H1 (cell line): Measurements from ENCODE around the gene KLK1. TPM values are rescaled to one million over a fixed set of nuclear protein-coding genes. Genes with fewer than 3 reads are reported as not detected.
A peak's percentile ranks its signal among the peaks of the same experiment; 100 is the strongest.

ENCODE experiments used
- CTCF ChIA-PET: fragments of 300-600 bp; sonication (Branson Sonifier 250); formaldehyde crosslinking; loops from one replicate; lab custom pipeline; 2021; ENCODE audit not compliant: partially characterized antibody; lab: Charles Lee
- POLR2A ChIA-PET: fragments of 300-600 bp; sonication (Branson Sonifier 250); formaldehyde crosslinking; loops from one replicate; lab custom pipeline; 2021; ENCODE audit warnings: inconsistent platforms; ENCODE audit not compliant: partially characterized antibody; lab: Charles Lee
- DNase-seq, 2 experiments: peaks; one replicate each; pipeline versions ENCODE4 v3.0.0 to v3.0.0-alpha.2; 2010 to 2022; ENCODE audit warnings: low spot score in 2 of 2, low read depth in 1 of 2, mixed read lengths in 1 of 2
- FAIRE-seq: peaks from 2 replicates; lab custom pipeline; 2011; peaks lifted over from hg19 to GRCh38; lab: Jason Lieb, UNC
- H2AFZ ChIP-seq: 2 replicates; pipeline ENCODE4 v1.8.1; 2012; ENCODE audit warnings: low read length, inconsistent platforms
- H2AK5ac ChIP-seq: 2 replicates; pipeline ENCODE4 v1.6.1; 2013; ENCODE audit warnings: low read depth, low read length
- H2BK120ac ChIP-seq: replicated peaks from 2 replicates; pipeline ENCODE3; 2013; ENCODE audit warnings: low read depth, low read length, inconsistent platforms
- H2BK12ac ChIP-seq: 2 replicates; pipeline ENCODE4 v1.6.1; 2013; ENCODE audit warnings: low read depth, low read length
- H2BK15ac ChIP-seq: 2 replicates; pipeline ENCODE4 v1.6.1; 2013; ENCODE audit warnings: low read length
- H2BK20ac ChIP-seq: 2 replicates; pipeline ENCODE4 v1.6.1; 2013; ENCODE audit warnings: low read length
- H2BK5ac ChIP-seq: 2 replicates; pipeline ENCODE4 v1.6.1; 2013; ENCODE audit warnings: low read depth, low read length
- H3K14ac ChIP-seq: 2 replicates; pipeline ENCODE4 v1.6.1; 2013; ENCODE audit warnings: inconsistent platforms; ENCODE audit not compliant: insufficient read length
- H3K18ac ChIP-seq: 2 replicates; pipeline ENCODE4 v1.6.1; 2013; ENCODE audit warnings: low read length; ENCODE audit errors: extremely low read depth
- H3K23ac ChIP-seq: 2 replicates; pipeline ENCODE4 v1.6.1; 2013; ENCODE audit warnings: inconsistent platforms; ENCODE audit not compliant: insufficient read length
- H3K23me2 ChIP-seq: 2 replicates; pipeline ENCODE4 v1.6.1; 2013; ENCODE audit warnings: low read depth, low read length
- H3K27ac ChIP-seq: 2 replicates; pipeline ENCODE4 v1.6.1; 2011; ENCODE audit warnings: low read depth, low read length, inconsistent platforms
- H3K27me3 ChIP-seq, 4 experiments: replicated peaks in 1 of 4; 1 replicate in 1 of 4; 2 replicates in 3 of 4; pipeline versions ENCODE4 v1.6.1 to v1.8.1; 2011 to 2013; ENCODE audit warnings: low read length in 3 of 4, mild to moderate bottlenecking in 3 of 4, inconsistent platforms in 2 of 4, mixed read lengths in 2 of 4, moderate library complexity in 1 of 4; ENCODE audit not compliant: control insufficient read depth in 3 of 4, insufficient read depth in 3 of 4; ENCODE audit errors: extremely low read depth in 1 of 4
- H3K36me3 ChIP-seq, 4 experiments: 2 replicates each; pipeline versions ENCODE4 v1.6.1 to v1.8.1; 2011 to 2013; ENCODE audit warnings: mild to moderate bottlenecking in 4 of 4, low read length in 3 of 4, moderate library complexity in 2 of 4, control low read depth in 1 of 4, inconsistent platforms in 1 of 4; ENCODE audit not compliant: insufficient read depth in 4 of 4, control insufficient read depth in 2 of 4
- H3K4ac ChIP-seq: replicated peaks from 2 replicates; pipeline ENCODE3; 2013; ENCODE audit warnings: low read length, low read depth, mixed read lengths, inconsistent platforms; ENCODE audit not compliant: insufficient read length
- H3K4me1 ChIP-seq, 4 experiments: replicated peaks in 1 of 4; 1 replicate in 1 of 4; 2 replicates in 3 of 4; pipeline versions ENCODE4 v1.6.1 to v1.8.1; 2011 to 2013; ENCODE audit warnings: low read length in 3 of 4, inconsistent platforms in 2 of 4, mixed read lengths in 1 of 4; ENCODE audit not compliant: insufficient read depth in 4 of 4, control insufficient read depth in 3 of 4
- H3K4me2 ChIP-seq, 2 experiments: 2 replicates each; pipeline versions ENCODE4 v1.6.1 to v1.8.1; 2011 to 2013; ENCODE audit warnings: low read depth in 2 of 2, low read length in 2 of 2, control low read depth in 1 of 2, inconsistent platforms in 1 of 2, mild to moderate bottlenecking in 1 of 2; ENCODE audit not compliant: insufficient read depth in 1 of 2
- H3K4me3 ChIP-seq, 4 experiments: fragments of 200-600, 300-600 bp in 1 of 4; sonication (generic), shearing (Covaris generic), sonication (Bioruptor Twin) in 1 of 4; 2 replicates each; pipeline versions ENCODE4 v1.5.1 to v1.8.1; 2011 to 2016; ENCODE audit warnings: low read length in 4 of 4, low read depth in 3 of 4, control low read depth in 2 of 4, inconsistent platforms in 2 of 4, mild to moderate bottlenecking in 2 of 4, mixed read lengths in 1 of 4, moderate library complexity in 1 of 4; ENCODE audit not compliant: insufficient read depth in 2 of 4; ENCODE audit errors: extremely low read depth in 1 of 4
- H3K56ac ChIP-seq: replicated peaks from 2 replicates; pipeline ENCODE3; 2013; ENCODE audit warnings: low read depth, mild to moderate bottlenecking, mixed read lengths, low read length, inconsistent platforms; ENCODE audit not compliant: insufficient read length
- H3K79me1 ChIP-seq: 2 replicates; pipeline ENCODE4 v1.6.1; 2013; ENCODE audit warnings: low read depth, low read length, control low read depth
- H3K79me2 ChIP-seq, 2 experiments: 2 replicates each; pipeline versions ENCODE4 v1.6.1 to v1.8.1; 2012 to 2013; ENCODE audit warnings: low read length in 2 of 2, mild to moderate bottlenecking in 2 of 2, inconsistent platforms in 1 of 2; ENCODE audit not compliant: insufficient read depth in 2 of 2, control insufficient read depth in 1 of 2
- H3K9ac ChIP-seq, 4 experiments: replicated peaks in 1 of 4; 1 replicate in 1 of 4; 2 replicates in 3 of 4; pipeline versions ENCODE4 v1.6.1 to v1.8.1; 2011 to 2013; ENCODE audit warnings: low read depth in 3 of 4, low read length in 3 of 4, control low read depth in 2 of 4, mild to moderate bottlenecking in 2 of 4, moderate library complexity in 2 of 4, inconsistent platforms in 1 of 4; ENCODE audit errors: extremely low read depth in 1 of 4
- H3K9me3 ChIP-seq, 2 experiments: 2 replicates each; pipeline versions ENCODE4 v1.6.1 to v1.8.1; 2012 to 2013; ENCODE audit warnings: mild to moderate bottlenecking in 2 of 2, moderate library complexity in 2 of 2, control low read depth in 1 of 2, inconsistent platforms in 1 of 2, low read depth in 1 of 2, low read length in 1 of 2, mixed read lengths in 1 of 2; ENCODE audit not compliant: insufficient read depth in 2 of 2
- H4K20me1 ChIP-seq, 2 experiments: replicated peaks in 1 of 2; 2 replicates each; pipeline versions ENCODE3 to v1.8.1; 2011 to 2013; ENCODE audit warnings: inconsistent platforms in 2 of 2, low read length in 2 of 2, mild to moderate bottlenecking in 1 of 2; ENCODE audit not compliant: insufficient read depth in 2 of 2, control insufficient read depth in 1 of 2
- H4K5ac ChIP-seq: 2 replicates; pipeline ENCODE4 v1.6.1; 2013; ENCODE audit warnings: low read length, low read depth, mixed read lengths, inconsistent platforms; ENCODE audit not compliant: insufficient read length
- H4K8ac ChIP-seq: 2 replicates; pipeline ENCODE4 v1.8.0; 2013; ENCODE audit warnings: mild to moderate bottlenecking, moderate library complexity, low read length, inconsistent platforms; ENCODE audit not compliant: insufficient read depth; ENCODE audit errors: extremely low read depth
- H4K91ac ChIP-seq: replicated peaks from 2 replicates; pipeline ENCODE3; 2013; ENCODE audit warnings: low read length, mixed read lengths, inconsistent platforms; ENCODE audit not compliant: insufficient read length
- BACH1 ChIP-seq: IDR thresholded peaks from 2 replicates; pipeline ENCODE4 v1.6.1; 2012; ENCODE audit warnings: low read length, improper control_type of control experiment
- BCL11A ChIP-seq, 2 experiments: IDR thresholded peaks; one replicate each; pipeline ENCODE4 v1.6.1; 2011; ENCODE audit warnings: low read depth in 2 of 2, low read length in 2 of 2, mild to moderate bottlenecking in 2 of 2
- CHD1 ChIP-seq: IDR thresholded peaks from 2 replicates; pipeline ENCODE4 v1.6.1; 2012; ENCODE audit warnings: low read depth, low read length, improper control_type of control experiment
- CREB1 ChIP-seq: IDR thresholded peaks from 2 replicates; pipeline ENCODE4 v1.6.1; 2012; ENCODE audit warnings: inconsistent platforms
- E2F6 ChIP-seq: IDR thresholded peaks from 2 replicates; pipeline ENCODE4 v1.6.1; 2012; ENCODE audit warnings: inconsistent platforms
- EZH2 ChIP-seq: fragments of 200-600 bp; sonication (generic); IDR thresholded peaks from 2 replicates; pipeline ENCODE4 v1.7.1; 2012; ENCODE audit warnings: low read depth, mild to moderate bottlenecking, moderate library complexity, low read length, inconsistent platforms; ENCODE audit not compliant: severe bottlenecking
- FOSL1 ChIP-seq: IDR thresholded peaks from 2 replicates; pipeline ENCODE4 v1.6.1; 2011; ENCODE audit warnings: mild to moderate bottlenecking, low read depth, low read length, moderate library complexity; ENCODE audit not compliant: insufficient read depth
- HDAC2 ChIP-seq, 2 experiments: fragments of 300-600 bp in 1 of 2; sonication (generic) in 1 of 2; IDR thresholded peaks; 2 replicates each; pipeline ENCODE4 v1.6.1; 2011 to 2012; ENCODE audit warnings: low read depth in 2 of 2, low read length in 2 of 2, mild to moderate bottlenecking in 2 of 2, moderate library complexity in 2 of 2, borderline replicate concordance in 1 of 2, inconsistent platforms in 1 of 2
- POLR2A ChIP-seq, 2 experiments: IDR thresholded peaks; 1 replicate in 1 of 2; 2 replicates in 1 of 2; pipeline ENCODE4 v1.6.1; 2011; ENCODE audit warnings: low read depth in 2 of 2, low read length in 2 of 2, mild to moderate bottlenecking in 2 of 2; ENCODE audit errors: control extremely low read depth in 1 of 2
- POLR2AphosphoS5 ChIP-seq: IDR thresholded peaks from 2 replicates; pipeline ENCODE4 v1.6.1; 2011; ENCODE audit warnings: low read depth, low read length
- RFX5 ChIP-seq: IDR thresholded peaks from 2 replicates; pipeline ENCODE4 v1.6.1; 2011; ENCODE audit warnings: low read depth, low read length, improper control_type of control experiment, borderline replicate concordance
- SAP30 ChIP-seq: fragments of 300-600 bp; sonication (generic); IDR thresholded peaks from 2 replicates; pipeline ENCODE4 v1.7.1; 2012; ENCODE audit warnings: low read length, moderate library complexity, mild to moderate bottlenecking, inconsistent platforms; ENCODE audit not compliant: insufficient read depth, insufficient replicate concordance
- TAF7 ChIP-seq: optimal IDR thresholded peaks from 2 replicates; pipeline ENCODE3; 2011; ENCODE audit warnings: low read depth, mild to moderate bottlenecking, inconsistent platforms, low read length, moderate library complexity, borderline replicate concordance
- WGBS, 2 experiments: shearing (Covaris generic) in 1 of 2; methylation state at CpG; one replicate each; pipeline versions ENCODE4 v1.1.6 to v1.1.7; 2013 to 2015; ENCODE audit warnings: low lambda C conversion rate in 2 of 2, mixed read lengths in 2 of 2, inconsistent platforms in 1 of 2, low coverage in 1 of 2, missing lambda C conversion rate in 1 of 2; ENCODE audit not compliant: insufficient replicate concordance in 2 of 2, insufficient coverage in 1 of 2, insufficient read length in 1 of 2; ENCODE audit errors: extremely low coverage in 1 of 2, missing lambda C conversion rate in 1 of 2; 5-methylcytosine and 5-hydroxymethylcytosine counted together
- polyA plus RNA-seq, 7 experiments: library from polyadenylated mRNA; depleted of rRNA in 3 of 7; stranded (reverse) in 5 of 7; unstranded in 2 of 7; fragments of >200 nt in 5 of 7; fragments of 200-250 nt in 2 of 7; gene quantifications; 1 replicate in 5 of 7; 2 replicates in 1 of 7; 4 replicates in 1 of 7; pipeline versions ENCODE4 v1.2.1 to v1.2.3, GENCODE V29; 2011 to 2013; ENCODE audit warnings: missing spikeins in 2 of 7, mixed read lengths in 2 of 7
- total RNA-seq: library from RNA; stranded (reverse); fragmentation: NEBNext Ultra II Directional; extraction: Animal tissue kit (Norgen Biotek cat#: 25700); gene quantifications from 2 replicates; pipeline ENCODE4 v1.2.1, GENCODE V29; 2021

Gene KLK1
- total and polyA plus RNA-seq, 2 of the 8 experiments (the other 6 are each of a cell fraction or from before 2014, with no cell fraction given), result 3.4 to 4.0 TPM

DNA sequence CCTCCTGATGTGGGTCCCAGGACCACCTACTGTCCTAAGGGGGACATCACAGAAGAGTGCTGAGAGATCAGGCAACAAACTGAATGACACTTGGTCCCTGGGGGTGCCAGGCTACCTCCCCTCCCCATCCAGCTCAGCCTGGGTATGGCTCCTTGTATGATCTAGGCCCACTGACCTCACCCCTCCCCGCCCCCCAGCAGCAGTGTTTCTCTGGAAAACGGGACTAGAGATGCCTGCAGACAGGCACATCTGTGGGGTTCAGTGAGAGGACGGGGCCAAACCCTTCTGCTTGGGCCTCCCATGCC is 24.1 kb downstream of the KLK1 start:
- Histone ChIP-seq H3K9ac (no peak overlapping the region), H4K91ac (no peak overlapping the region), H3K4ac (no peak overlapping the region), H3K56ac (no peak overlapping the region), H3K14ac (no peak overlapping the region), H3K23me2 (peaks cover 6% of the 10 kb centered on the region), H3K23ac (no peak overlapping the region), H2BK20ac (no peak overlapping the region), H2BK5ac (no peak overlapping the region), H2AFZ (no peak overlapping the region), H3K27me3 (no peaks in the 10 kb centered on the region), H3K4me3 (no peak overlapping the region), H3K79me2 (peaks cover 25 to 45% of the 10 kb centered on the region in 2 experiments), H2BK12ac (no peak overlapping the region), H3K9me3 (no peaks in the 10 kb centered on the region), H3K36me3 (peaks cover 32 to 62% (median 50%) of the 10 kb centered on the region in 4 experiments; a peak in 7 of 8 replicates), H4K8ac (no peak overlapping the region; the same call in 1 of the 2 replicates), H3K4me2 (no peak overlapping the region), H2BK15ac (no peak overlapping the region), H2BK120ac (no peak overlapping the region), H3K18ac (no peak overlapping the region), H3K79me1 (peaks cover 14% of the 10 kb centered on the region), H3K27ac (no peak overlapping the region), H4K5ac (no peak overlapping the region), H4K20me1 (peaks cover 55 to 58% of the 10 kb centered on the region in 2 experiments), H2AK5ac (no peak overlapping the region), H3K4me1 (peaks cover 0 to 16% (median 8%) of the 10 kb centered on the region in 4 experiments; a peak in 5 of 7 replicates)
- FAIRE-seq (no peak), DNase-seq (no peak)
- CTCF ChIA-PET, result interaction anchor here (0.6 to 1.8 kb wide), 2 partner anchors 94 to 768 kb away, joined by 3 to 5 read pairs; no protein-coding TSS in a partner anchor
- WGBS, 2 experiments, result 88% methylated on average over 2 of the region's 3 CpGs; no CpG with 5 or more reads in 1 of the 2 experiments
- POLR2A ChIA-PET, result interaction anchor here (0.7 to 15.0 kb wide), 8 partner anchors 8 to 92 kb away, joined by 3 to 275 read pairs (median 4); partner anchors contain the start of genes ACP4 and KLK1
- no peak for TF ChIP-seq BACH1
- TF ChIP-seq E2F6, result no peak
- TF ChIP-seq TAF7, result no peak
- TF ChIP-seq SAP30, result no peak
- TF ChIP-seq CREB1, result no peak
- TF ChIP-seq FOSL1, result no peak
- TF ChIP-seq POLR2AphosphoS5, result peak; percentile 91; the same call in 1 of the 2 replicates
- TF ChIP-seq POLR2A (IDR thresholded peaks at IDR 0.05; ENCODE audit: control extremely low read depth in 1 of 2, low read depth in 2 of 2, low read length in 2 of 2), result peak; percentile 3 to 60
- TF ChIP-seq BCL11A (IDR thresholded peaks at IDR 0.05; ENCODE audit: low read depth in 2 of 2, low read length in 2 of 2), result no peak
- TF ChIP-seq CHD1, result no peak
- no peak for TF ChIP-seq EZH2
- TF ChIP-seq RFX5, result no peak
- TF ChIP-seq HDAC2 (IDR thresholded peaks at IDR 0.05; ENCODE audit: borderline replicate concordance in 1 of 2, low read depth in 2 of 2, low read length in 2 of 2), result no peak
